GM19035 (cell line): ENCODE measurements around the gene INPP5F.
A peak's percentile ranks its signal among the peaks of the same experiment; 100 is the strongest.
"Not testable (repeated sequence)": the region's sequence is repeated elsewhere in the genome, so short reads cannot be mapped to it uniquely, and the experiment has no call there.

ENCODE experiments used
- ATAC-seq: cut with Tn5 transposase; IDR thresholded peaks from one replicate; pipeline ENCODE4 v1.9.1; 2021; ENCODE audit not compliant: unreplicated experiment

Gene INPP5F

GRCh38 chr10:119859420-119860258 lies 133.8 kb downstream of the INPP5F start:
- ATAC-seq: no peak

- ATAC-seq: no peak
These were observed 135.2 kb downstream of the INPP5F start for GRCh38 chr10:119860866-119861607.

GRCh38 chr10:119862524-119862923 lies 136.7 kb downstream of the INPP5F start:
- no peak for ATAC-seq

GRCh38 chr10:119863951-119864565 lies 138.2 kb downstream of the INPP5F start:
- no peak for ATAC-seq

- no peak for ATAC-seq
These were observed 139.9 kb downstream of the INPP5F start for GRCh38 chr10:119865699-119866240.

GRCh38 chr10:119867317-119867716 lies 141.5 kb downstream of the INPP5F start:
- no peak for ATAC-seq

GRCh38 chr10:119869398-119869797 lies 143.5 kb downstream of the INPP5F start:
- not testable (repeated sequence) for ATAC-seq

GRCh38 chr10:119871881-119872609 lies 146.2 kb downstream of the INPP5F start:
- peak; percentile 35 for ATAC-seq

- ATAC-seq: no peak
These were observed 146.7 kb downstream of the INPP5F start, which contains the start of gene MCMBP for GRCh38 chr10:119872610-119872859. TSS of gene MCMBP (minus strand) at chr10:119872843. CDS start at chr10:119872584, 259 bp downstream.

GRCh38 chr10:119872860-119873681 lies 147.2 kb downstream of the INPP5F start:
- peak; percentile 84 for ATAC-seq

GRCh38 chr10:119878524-119878923 lies 152.7 kb downstream of the INPP5F start:
- ATAC-seq: no peak
